T-helper 1 cell treated with Interleukin-12 subunit alpha and Interleukin-12 subunit beta and Interleukin-4 antibody, amounts not matched to agents 30 μg/mL and 1 μg/mL, for 36 hours (primary cell): ENCODE data around the gene ZNF213.
"Not testable (repeated sequence)": the region's sequence is repeated elsewhere in the genome, so short reads cannot be mapped to it uniquely, and the experiment has no call there.

Experiments
- H3K27ac Mint-ChIP-seq: one replicate; pipeline ENCODE4 v1.8.0; 2021; ENCODE audit warnings: mild to moderate bottlenecking, mixed read lengths
- H3K27me3 Mint-ChIP-seq: one replicate; pipeline ENCODE4 v1.8.0; 2021; ENCODE audit warnings: low read depth, mixed read lengths
- H3K36me3 Mint-ChIP-seq: one replicate; pipeline ENCODE4 v1.8.0; 2021; ENCODE audit warnings: low read depth, mixed read lengths
- H3K4me1 Mint-ChIP-seq: one replicate; pipeline ENCODE4 v1.8.0; 2021; ENCODE audit warnings: low read depth, mixed read lengths
- H3K4me3 Mint-ChIP-seq: one replicate; pipeline ENCODE4 v1.8.0; 2021; ENCODE audit warnings: mild to moderate bottlenecking, moderate library complexity, mixed read lengths
- H3K9me3 Mint-ChIP-seq: one replicate; pipeline ENCODE4 v1.8.0; 2021; ENCODE audit warnings: mixed read lengths

Gene ZNF213

GRCh38 chr16:3158510-3159314, 23.9 kb downstream of the ZNF213 start:
- peaks cover 17% of the 10 kb centered on the region for H3K27me3 Mint-ChIP-seq
- peaks cover 4% of the 10 kb centered on the region for H3K36me3 Mint-ChIP-seq
- H3K9me3 Mint-ChIP-seq: no peaks in the 10 kb centered on the region
- peak overlapping the region; percentile 91 for H3K27ac Mint-ChIP-seq
- H3K4me1 Mint-ChIP-seq: peaks cover 26% of the 10 kb centered on the region
- peak overlapping the region; percentile 90 for H3K4me3 Mint-ChIP-seq

GRCh38 chr16:3161235-3162018, 26.6 kb downstream of the ZNF213 start:
- H3K27ac Mint-ChIP-seq: no peak overlapping the region
- H3K27me3 Mint-ChIP-seq: peaks cover 17% of the 10 kb centered on the region
- H3K36me3 Mint-ChIP-seq: peaks cover 4% of the 10 kb centered on the region
- no peaks in the 10 kb centered on the region for H3K9me3 Mint-ChIP-seq
- H3K4me3 Mint-ChIP-seq: peak overlapping the region; percentile 53
- H3K4me1 Mint-ChIP-seq: peaks cover 30% of the 10 kb centered on the region

GRCh38 chr16:3164121-3164991, 29.5 kb downstream of the ZNF213 start:
- no peak overlapping the region for H3K4me3 Mint-ChIP-seq
- H3K9me3 Mint-ChIP-seq: no peaks in the 10 kb centered on the region
- no peaks in the 10 kb centered on the region for H3K36me3 Mint-ChIP-seq
- H3K27me3 Mint-ChIP-seq: peaks cover 15% of the 10 kb centered on the region
- H3K27ac Mint-ChIP-seq: no peak overlapping the region
- H3K4me1 Mint-ChIP-seq: peaks cover 14% of the 10 kb centered on the region

GRCh38 chr16:3165111-3165822, 30.4 kb downstream of the ZNF213 start:
- Mint-ChIP-seq H3K36me3 (no peaks in the 10 kb centered on the region), H3K27ac (peak overlapping the region; percentile 64), H3K9me3 (no peaks in the 10 kb centered on the region), H3K4me3 (peak overlapping the region; percentile 2), H3K4me1 (peaks cover 14% of the 10 kb centered on the region), H3K27me3 (peaks cover 24% of the 10 kb centered on the region)

GRCh38 chr16:3166505-3166886, 31.7 kb downstream of the ZNF213 start:
- Mint-ChIP-seq H3K27ac (no peak overlapping the region), H3K27me3 (peaks cover 37% of the 10 kb centered on the region), H3K4me3 (no peak overlapping the region), H3K9me3 (no peaks in the 10 kb centered on the region), H3K36me3 (peaks cover 4% of the 10 kb centered on the region), H3K4me1 (peaks cover 21% of the 10 kb centered on the region)

- H3K27ac Mint-ChIP-seq, H3K4me3 Mint-ChIP-seq, H3K9me3 Mint-ChIP-seq, H3K36me3 Mint-ChIP-seq: not testable (repeated sequence)
- H3K4me1 Mint-ChIP-seq: peaks cover 24% of the 10 kb centered on the region
- peaks cover 46% of the 10 kb centered on the region for H3K27me3 Mint-ChIP-seq
These were observed 33.9 kb downstream of the ZNF213 start for GRCh38 chr16:3168729-3169128.

GRCh38 chr16:3170440-3171180, 35.8 kb downstream of the ZNF213 start:
- Mint-ChIP-seq H3K4me1 (peaks cover 24% of the 10 kb centered on the region), H3K27me3 (peaks cover 60% of the 10 kb centered on the region), H3K36me3 (peaks cover 4% of the 10 kb centered on the region), H3K9me3 (no peaks in the 10 kb centered on the region), H3K4me3 (peak overlapping the region; percentile 67), H3K27ac (no peak overlapping the region)

- Mint-ChIP-seq H3K27me3 (peaks cover 67% of the 10 kb centered on the region), H3K27ac (peak overlapping the region; percentile 82), H3K9me3 (no peaks in the 10 kb centered on the region), H3K4me1 (peaks cover 23% of the 10 kb centered on the region), H3K4me3 (peak overlapping the region; percentile 67), H3K36me3 (peaks cover 4% of the 10 kb centered on the region)
These were observed 36.5 kb downstream of the ZNF213 start for GRCh38 chr16:3171181-3171854.

GRCh38 chr16:3171855-3172593, 37.2 kb downstream of the ZNF213 start:
- H3K27me3 Mint-ChIP-seq: peaks cover 73% of the 10 kb centered on the region
- H3K27ac Mint-ChIP-seq: peak overlapping the region; percentile 82

GRCh38 chr16:3173892-3174617, 39.2 kb downstream of the ZNF213 start:
- Mint-ChIP-seq H3K27ac (peak overlapping the region; percentile 62), H3K4me3 (peak overlapping the region; percentile 60), H3K27me3 (peaks cover 79% of the 10 kb centered on the region), H3K4me1 (peaks cover 23% of the 10 kb centered on the region), H3K9me3 (no peaks in the 10 kb centered on the region), H3K36me3 (peaks cover 4% of the 10 kb centered on the region)

More at GRCh38 chr16:3171855-3172593, 37.2 kb downstream of the ZNF213 start:
- Mint-ChIP-seq H3K4me1 (peaks cover 23% of the 10 kb centered on the region), H3K4me3 (peak overlapping the region; percentile 67), H3K9me3 (no peaks in the 10 kb centered on the region), H3K36me3 (peaks cover 4% of the 10 kb centered on the region)

- Mint-ChIP-seq H3K4me3 (no peak overlapping the region), H3K27ac (no peak overlapping the region), H3K27me3 (peaks cover 79% of the 10 kb centered on the region), H3K9me3 (no peaks in the 10 kb centered on the region), H3K4me1 (peaks cover 23% of the 10 kb centered on the region), H3K36me3 (peaks cover 4% of the 10 kb centered on the region)
These were observed 39.9 kb downstream of the ZNF213 start for GRCh38 chr16:3174618-3175148.
